ENCODE results near the gene WTAP.

- TF ChIP-seq CTCF (IDR thresholded peaks at IDR 0.05; ENCODE audit: control extremely low read depth in 1 of 3, insufficient read depth in 1 of 3, low read depth in 1 of 3, low read length in 3 of 3) (peak in 2 of 3 experiments; percentile 14 to 39; a peak in 2 of 4 replicates), POU5F1 (IDR thresholded peaks at IDR 0.05; ENCODE audit: low read depth, low read length) (no peak), YY1 (IDR thresholded peaks at IDR 0.05; ENCODE audit: low read depth, low read length) (no peak), GTF2F1 (IDR thresholded peaks at IDR 0.05; ENCODE audit: borderline replicate concordance, low read depth, low read length) (no peak), JUND (IDR thresholded peaks at IDR 0.05; ENCODE audit: low read length) (no peak), POLR2A (IDR thresholded peaks at IDR 0.05; ENCODE audit: control extremely low read depth in 1 of 2, low read depth in 2 of 2, low read length in 2 of 2) (no peak), POLR2AphosphoS5 (IDR thresholded peaks at IDR 0.05; ENCODE audit: low read depth, low read length) (no peak)
Measured at GRCh38 chr6:159691133-159691962, 36.0 kb upstream of the WTAP start.
